Tibial nerve (tissue), 4 donors: ENCODE measurements around the gene DRC1. TPM values are rescaled to one million over a fixed set of nuclear protein-coding genes. Genes with fewer than 3 reads are reported as not detected.

Source experiments
- DNase-seq, 2 donors: peaks; one replicate each; pipeline ENCODE4 v3.0.0-alpha.2; 2019; ENCODE audit warnings: low spot score in 2 of 2
- H3K27ac ChIP-seq, 4 donors: fragments of 200-600 bp; sonication (generic) in 3 of 4; one replicate each; pipeline ENCODE4 v1.5.1; 2017 to 2019; ENCODE audit warnings: mild to moderate bottlenecking in 1 of 4
- H3K27me3 ChIP-seq, 2 donors: fragments of 200-600 bp; sonication (generic) in 1 of 2; one replicate each; pipeline versions ENCODE4 v1.5.1 to v1.6.0; 2017 to 2019
- H3K36me3 ChIP-seq, 3 donors: fragments of 200-600 bp; sonication (generic); one replicate each; pipeline ENCODE4 v1.5.1; 2018 to 2019
- H3K4me1 ChIP-seq, 4 donors: fragments of 200-600 bp; sonication (generic) in 3 of 4; one replicate each; pipeline ENCODE4 v1.5.1; 2017 to 2019
- H3K4me3 ChIP-seq, 4 donors: fragments of 200-600 bp; sonication (generic) in 3 of 4; one replicate each; pipeline ENCODE4 v1.5.1; 2017 to 2019; ENCODE audit warnings: mild to moderate bottlenecking in 1 of 4, moderate library complexity in 1 of 4
- H3K9me3 ChIP-seq, 4 donors: fragments of 200-600 bp; sonication (generic) in 3 of 4; one replicate each; pipeline ENCODE4 v1.5.1; 2017 to 2019
- CTCF ChIP-seq, 5 experiments: fragments of 200-600 bp in 3 of 5; fragments of 450-650 bp in 2 of 5; sonication (generic) in 3 of 5; IDR thresholded peaks; one replicate each; pipeline ENCODE4 v1.5.1; 2016 to 2019; ENCODE audit warnings: antibody characterized with exemption in 5 of 5, mild to moderate bottlenecking in 3 of 5, moderate library complexity in 2 of 5
- EP300 ChIP-seq, 2 donors: sonication (generic); formaldehyde crosslinking; IDR thresholded peaks; one replicate each; pipeline ENCODE4 v1.6.1; 2017; ENCODE audit warnings: antibody characterized with exemption in 2 of 2, mild to moderate bottlenecking in 1 of 2
- POLR2A ChIP-seq, 2 donors: fragments of 450-650 bp; IDR thresholded peaks; one replicate each; pipeline ENCODE4 v1.6.1; 2017; ENCODE audit warnings: antibody characterized with exemption in 2 of 2, mild to moderate bottlenecking in 2 of 2, moderate library complexity in 2 of 2
- WGBS, 2 donors: methylation state at CpG; one replicate each; pipeline ENCODE4 v1.1.5; 2018; 5-methylcytosine and 5-hydroxymethylcytosine counted together
- total RNA-seq, 4 donors: library from RNA; depleted of rRNA; stranded (reverse); fragments of >200 nt; gene quantifications; one replicate each; pipeline ENCODE4 v1.1.0, GENCODE V29; 2016

Gene DRC1
- total RNA-seq, 4 donors from 2014 or later, result 0.22 to 5.7 (median 1.7) TPM

DNA sequence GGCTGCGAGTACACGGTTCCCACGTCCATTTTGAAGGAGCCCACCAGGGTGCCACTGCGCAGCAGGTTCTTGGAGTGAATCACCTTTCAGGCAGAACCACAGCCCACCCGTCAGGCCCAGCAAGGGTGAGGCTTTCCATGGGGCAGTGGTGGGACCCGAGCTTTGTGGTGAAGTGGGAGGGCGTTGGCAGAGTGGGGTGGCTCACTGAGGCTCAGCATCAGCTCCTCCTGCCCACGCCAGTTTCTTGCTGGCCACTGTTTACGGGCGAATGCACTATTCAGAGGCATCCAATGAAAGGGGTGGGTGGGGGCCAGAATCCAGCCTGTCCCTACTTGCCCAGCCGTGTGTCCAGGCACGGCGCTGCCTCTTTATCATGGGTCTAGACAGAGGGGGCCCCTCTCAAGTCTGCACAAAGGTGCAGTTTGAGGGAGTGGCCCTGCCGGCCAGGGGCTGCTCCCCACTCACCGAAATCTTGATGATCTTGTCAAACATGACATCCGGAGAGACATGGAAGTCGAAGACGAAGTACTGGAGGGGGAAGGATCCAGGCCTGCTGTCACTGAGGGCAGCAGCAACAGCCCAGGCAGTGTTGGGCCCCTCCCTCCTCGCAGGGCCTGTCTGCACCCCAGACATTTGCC, 87.6 kb downstream of the DRC1 start:
- WGBS, 2 donors, result 77 to 81% methylated on average over 17 to 19 of the region's 19 CpGs
- DNase-seq, result no peak
- Histone ChIP-seq H3K36me3 (no peaks in the 10 kb centered on the region), H3K4me1 (no peaks in the 10 kb centered on the region), H3K27me3 (no peaks in the 10 kb centered on the region), H3K4me3 (no peak overlapping the region), H3K27ac (no peak overlapping the region), H3K9me3 (no peaks in the 10 kb centered on the region)
- TF ChIP-seq CTCF (IDR thresholded peaks at IDR 0.05) (no peak), EP300 (IDR thresholded peaks at IDR 0.05) (no peak), POLR2A (IDR thresholded peaks at IDR 0.05) (no peak)

DNA sequence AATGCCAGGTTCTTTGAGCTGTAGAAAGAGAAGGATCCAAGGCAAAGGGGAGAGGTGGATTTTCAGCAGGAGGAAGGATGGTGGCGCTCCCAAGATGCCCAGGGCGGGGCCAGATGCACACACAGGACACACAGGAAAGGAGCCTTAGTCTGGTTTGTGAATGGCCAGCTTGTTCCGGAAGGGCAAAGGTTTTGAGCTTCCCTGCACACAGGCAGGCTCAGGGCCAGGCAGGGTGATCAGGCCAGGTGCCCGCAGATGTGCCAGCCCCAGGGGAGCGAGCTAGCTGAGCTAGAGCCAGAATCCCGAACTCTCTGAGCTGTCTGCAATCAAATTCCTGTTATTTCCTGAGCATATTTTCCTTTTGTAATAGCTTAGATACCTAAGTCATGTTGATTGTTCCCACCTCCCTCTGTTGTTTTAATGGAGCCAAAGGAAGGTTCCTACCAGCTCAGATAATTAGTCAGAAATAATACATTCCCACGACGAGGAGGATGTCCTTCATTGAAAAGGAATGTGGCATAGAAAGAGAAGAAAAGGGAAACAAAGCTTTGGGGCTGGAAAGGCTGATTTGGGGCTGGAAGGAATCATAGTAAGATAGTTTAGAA, 89.9 kb downstream of the DRC1 start:
- 74 to 76% methylated on average over 8 of the region's 8 CpGs for WGBS, 2 donors
- Histone ChIP-seq H3K4me1 (no peaks in the 10 kb centered on the region), H3K36me3 (no peaks in the 10 kb centered on the region), H3K27me3 (no peaks in the 10 kb centered on the region), H3K9me3 (no peaks in the 10 kb centered on the region), H3K27ac (no peak overlapping the region), H3K4me3 (no peak overlapping the region)
- DNase-seq, result no peak
- TF ChIP-seq CTCF (IDR thresholded peaks at IDR 0.05) (no peak), POLR2A (IDR thresholded peaks at IDR 0.05) (no peak), EP300 (IDR thresholded peaks at IDR 0.05) (no peak)

DNA sequence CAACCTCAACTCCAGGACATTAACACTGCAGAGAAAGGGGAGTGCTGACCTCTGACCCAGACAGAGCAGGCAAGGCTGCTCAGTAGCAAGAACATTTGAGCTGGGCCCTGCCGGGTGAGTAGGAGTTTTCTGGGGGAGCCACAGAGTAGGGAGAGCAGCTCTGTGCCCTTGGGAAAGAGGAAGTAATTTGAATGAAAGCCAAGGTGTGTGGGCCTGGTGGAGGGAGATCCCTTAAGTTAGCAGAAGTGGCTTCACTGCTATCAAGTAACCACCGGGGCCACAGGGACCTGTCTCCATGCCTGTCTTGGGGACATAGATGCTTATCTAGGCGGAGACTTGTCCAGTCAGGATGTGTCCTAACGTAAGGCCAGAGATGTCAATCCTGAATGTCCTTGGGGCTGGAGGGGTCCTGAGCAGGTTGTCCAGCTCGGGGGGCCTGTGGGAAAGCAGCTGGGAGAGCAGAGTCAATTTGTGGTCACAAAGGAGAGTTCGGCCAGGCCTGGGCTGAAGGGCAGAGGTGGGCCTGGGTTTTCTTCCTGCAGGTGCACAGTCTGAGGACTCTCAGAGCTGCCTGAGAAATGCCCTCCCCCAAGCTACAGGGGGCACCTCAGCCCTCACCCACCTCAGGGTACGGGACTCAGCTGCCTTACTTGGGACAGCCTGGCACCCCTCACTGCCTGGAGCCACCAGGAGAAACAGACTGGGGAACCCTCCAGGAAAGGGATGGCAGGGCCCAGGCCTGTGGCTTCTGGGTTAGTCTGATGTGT, 91.2 kb downstream of the DRC1 start:
- H3K4me1 ChIP-seq, result no peaks in the 10 kb centered on the region
- no peaks in the 10 kb centered on the region for H3K9me3 ChIP-seq
- H3K36me3 ChIP-seq, result no peaks in the 10 kb centered on the region
- no peaks in the 10 kb centered on the region for H3K27me3 ChIP-seq
- no peak overlapping the region for H3K27ac ChIP-seq
- TF ChIP-seq CTCF (IDR thresholded peaks at IDR 0.05) (no peak), POLR2A (IDR thresholded peaks at IDR 0.05) (no peak), EP300 (IDR thresholded peaks at IDR 0.05) (no peak)
- 74 to 84% methylated on average over 6 to 7 of the region's 7 CpGs for WGBS, 2 donors
- no peak for DNase-seq
- H3K4me3 ChIP-seq, result no peak overlapping the region

GRCh38 chr2:26493566-26493965, 91.8 kb downstream of the DRC1 start:
- Histone ChIP-seq H3K36me3 (no peaks in the 10 kb centered on the region), H3K9me3 (no peaks in the 10 kb centered on the region), H3K27ac (no peak overlapping the region), H3K27me3 (no peaks in the 10 kb centered on the region), H3K4me1 (no peaks in the 10 kb centered on the region), H3K4me3 (no peak overlapping the region)
- TF ChIP-seq EP300 (IDR thresholded peaks at IDR 0.05) (no peak), CTCF (IDR thresholded peaks at IDR 0.05) (no peak), POLR2A (IDR thresholded peaks at IDR 0.05) (no peak)
- 88 to 89% methylated on average over 10 of the region's 10 CpGs for WGBS, 2 donors
- DNase-seq, result no peak

- WGBS, 2 donors, result 96 to 100% methylated on average over 4 of the region's 4 CpGs
- DNase-seq, result no peak
- TF ChIP-seq CTCF (IDR thresholded peaks at IDR 0.05), result no peak
- TF ChIP-seq EP300 (IDR thresholded peaks at IDR 0.05), result no peak
- no peak for TF ChIP-seq POLR2A (IDR thresholded peaks at IDR 0.05)
- no peaks in the 10 kb centered on the region for H3K27me3 ChIP-seq
- H3K36me3 ChIP-seq, result no peaks in the 10 kb centered on the region
- H3K9me3 ChIP-seq, result no peaks in the 10 kb centered on the region
- no peak overlapping the region for H3K27ac ChIP-seq
- no peak overlapping the region for H3K4me3 ChIP-seq
- no peaks in the 10 kb centered on the region for H3K4me1 ChIP-seq
Measured at GRCh38 chr2:26494199-26494598, 92.5 kb downstream of the DRC1 start.
